ENCODE data around the gene RMDN3.
A peak's percentile ranks its signal among the peaks of the same experiment; 100 is the strongest.

Gene RMDN3, protein sequence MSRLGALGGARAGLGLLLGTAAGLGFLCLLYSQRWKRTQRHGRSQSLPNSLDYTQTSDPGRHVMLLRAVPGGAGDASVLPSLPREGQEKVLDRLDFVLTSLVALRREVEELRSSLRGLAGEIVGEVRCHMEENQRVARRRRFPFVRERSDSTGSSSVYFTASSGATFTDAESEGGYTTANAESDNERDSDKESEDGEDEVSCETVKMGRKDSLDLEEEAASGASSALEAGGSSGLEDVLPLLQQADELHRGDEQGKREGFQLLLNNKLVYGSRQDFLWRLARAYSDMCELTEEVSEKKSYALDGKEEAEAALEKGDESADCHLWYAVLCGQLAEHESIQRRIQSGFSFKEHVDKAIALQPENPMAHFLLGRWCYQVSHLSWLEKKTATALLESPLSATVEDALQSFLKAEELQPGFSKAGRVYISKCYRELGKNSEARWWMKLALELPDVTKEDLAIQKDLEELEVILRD

DNA sequence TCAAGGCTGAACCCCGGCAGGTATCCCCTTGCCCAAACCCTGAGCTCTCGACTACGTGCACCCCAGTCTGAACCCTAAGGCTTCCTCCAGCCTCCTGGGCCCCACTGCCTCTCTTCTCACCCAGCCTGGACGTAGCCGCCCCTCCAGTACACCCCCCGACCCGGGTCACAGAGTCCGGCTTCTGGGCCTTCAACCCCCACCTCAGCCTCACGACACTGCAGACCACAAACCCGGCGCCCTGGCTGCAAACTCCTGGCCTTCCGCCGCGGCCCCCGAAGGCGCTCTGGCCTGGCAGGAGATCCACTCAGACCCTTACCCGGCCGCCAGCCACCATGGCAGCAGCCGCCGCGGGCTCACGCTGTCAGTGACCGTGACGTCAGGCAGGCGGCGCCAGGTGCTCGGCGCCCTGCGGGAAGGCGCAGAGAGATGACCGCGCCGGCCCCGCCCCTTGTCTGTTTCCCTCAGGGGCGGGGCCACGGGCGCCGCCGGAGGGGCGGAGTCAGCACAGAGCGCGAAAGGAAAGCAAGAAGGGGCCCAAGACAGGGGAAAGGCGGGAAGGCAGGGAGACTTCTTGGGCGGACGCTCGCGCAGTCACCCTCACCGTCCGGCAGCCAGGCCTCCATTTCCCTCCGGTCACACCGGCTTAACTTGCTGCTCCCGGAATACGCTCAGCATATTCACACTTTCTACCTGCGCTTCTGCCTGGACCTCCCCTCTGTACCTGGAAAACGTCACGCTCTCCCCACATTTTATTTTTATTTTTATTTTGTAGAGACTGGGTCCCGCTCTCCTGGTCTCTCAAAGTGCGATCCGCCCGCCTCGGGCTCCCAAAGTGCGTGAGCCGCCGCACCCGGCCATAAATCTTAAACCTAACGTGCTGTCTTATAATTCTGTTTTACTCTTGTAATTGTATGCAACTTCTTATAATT is at the start of gene RMDN3:
TSS of gene RMDN3 (minus strand) at position 372 of the 929 bp plus-strand sequence. CDS start 471 bp downstream, outside the sequence.
- peak; percentile 88 for DNase-seq

DNA sequence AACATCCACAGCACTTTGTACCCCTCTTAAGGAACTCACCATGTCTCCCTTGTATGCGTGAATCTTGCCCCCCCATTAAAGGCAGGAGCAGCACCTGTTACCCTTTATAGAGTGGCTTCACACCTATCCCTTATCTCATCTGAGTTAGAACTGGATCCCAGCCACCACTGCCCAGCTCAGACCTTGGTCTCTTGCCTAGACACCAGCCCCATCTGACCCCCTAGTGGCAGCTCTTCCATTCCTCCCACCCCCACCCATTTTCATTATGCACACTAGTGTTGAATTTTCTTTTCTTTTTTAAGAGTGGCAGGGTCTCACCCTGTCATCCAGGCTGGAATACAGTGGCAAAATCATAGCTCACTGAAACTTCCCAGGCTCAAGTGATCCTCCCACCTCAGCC is 48.6 kb upstream of the RMDN3 start:
- DNase-seq = no peak

DNA sequence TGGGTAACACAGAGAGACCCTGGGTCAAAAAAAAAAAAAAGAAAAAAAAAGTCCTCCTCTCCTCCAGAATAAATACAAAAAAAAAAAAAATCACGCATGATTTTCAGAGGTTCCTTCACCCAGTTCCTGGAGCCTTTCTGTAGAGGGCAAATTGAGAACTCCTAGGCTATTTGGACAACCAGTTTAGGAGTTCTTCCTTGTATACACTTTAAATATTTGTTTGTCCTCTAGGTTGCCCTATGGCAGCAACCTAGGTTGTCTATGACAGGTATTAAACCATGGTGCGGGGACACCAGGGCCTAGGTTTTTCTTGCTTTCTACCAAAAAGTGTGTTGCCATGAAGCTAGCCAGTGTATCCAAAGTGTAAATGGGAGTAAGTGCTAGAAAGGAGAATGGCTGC is 48.0 kb upstream of the RMDN3 start:
- DNase-seq = no peak

DNA sequence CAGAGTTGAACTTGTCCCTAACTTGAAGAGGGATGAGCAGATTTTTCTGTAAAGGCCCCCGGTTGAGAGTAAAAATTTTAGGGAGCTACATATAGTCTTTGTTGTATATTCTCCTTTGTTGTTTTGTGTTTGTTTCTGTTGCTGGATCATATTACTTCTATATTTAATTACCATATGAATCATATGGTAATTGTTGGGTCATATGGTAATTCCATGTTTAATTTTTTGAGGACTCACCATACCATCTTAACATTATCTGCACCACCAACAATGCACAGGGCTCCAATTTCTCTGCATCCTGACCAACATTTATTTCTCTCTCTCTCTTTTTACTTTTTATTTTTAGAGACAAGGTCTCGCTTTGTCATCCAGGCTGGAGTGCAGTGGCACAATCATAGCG is 44.5 kb upstream of the RMDN3 start:
- no peak for DNase-seq

DNA sequence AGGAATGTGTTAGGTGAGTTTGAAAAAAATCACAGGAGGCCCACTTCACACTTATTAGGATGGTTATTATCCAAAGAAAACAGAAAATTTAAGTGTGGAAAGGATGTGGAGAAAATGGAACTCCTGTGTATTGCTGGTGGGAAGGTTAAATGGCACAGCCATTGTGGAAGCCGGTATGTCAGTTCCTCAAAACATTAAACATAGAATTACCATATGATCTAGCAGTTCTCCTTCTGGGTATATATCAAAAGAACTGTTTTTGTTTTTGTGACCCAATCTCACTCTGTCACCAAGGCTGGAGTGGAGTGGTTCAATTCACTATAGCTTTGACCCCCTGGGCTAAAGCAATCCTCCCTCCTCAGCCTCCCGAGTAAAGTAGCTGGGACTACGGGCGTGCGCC is 41.5 kb upstream of the RMDN3 start:
- DNase-seq = no peak

DNA sequence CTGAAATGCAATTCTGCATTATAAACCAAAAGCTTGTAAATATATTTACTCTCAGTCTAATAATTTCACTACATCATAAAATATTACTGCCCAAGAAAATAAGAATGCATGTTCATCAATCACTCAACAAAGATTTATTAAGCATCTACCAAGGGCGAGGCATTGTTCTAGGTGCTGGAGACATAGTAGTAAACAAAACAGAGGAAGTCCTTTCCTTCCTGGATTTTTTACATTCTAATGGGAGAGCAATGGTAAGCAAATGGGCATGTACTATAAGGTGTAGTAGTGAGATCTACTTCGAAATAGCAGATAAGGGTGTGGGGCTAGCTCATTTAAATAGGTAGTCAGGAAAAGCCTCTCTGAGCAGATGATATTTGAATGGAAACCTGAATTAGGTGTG is 41.0 kb upstream of the RMDN3 start:
- DNase-seq = no peak

DNA sequence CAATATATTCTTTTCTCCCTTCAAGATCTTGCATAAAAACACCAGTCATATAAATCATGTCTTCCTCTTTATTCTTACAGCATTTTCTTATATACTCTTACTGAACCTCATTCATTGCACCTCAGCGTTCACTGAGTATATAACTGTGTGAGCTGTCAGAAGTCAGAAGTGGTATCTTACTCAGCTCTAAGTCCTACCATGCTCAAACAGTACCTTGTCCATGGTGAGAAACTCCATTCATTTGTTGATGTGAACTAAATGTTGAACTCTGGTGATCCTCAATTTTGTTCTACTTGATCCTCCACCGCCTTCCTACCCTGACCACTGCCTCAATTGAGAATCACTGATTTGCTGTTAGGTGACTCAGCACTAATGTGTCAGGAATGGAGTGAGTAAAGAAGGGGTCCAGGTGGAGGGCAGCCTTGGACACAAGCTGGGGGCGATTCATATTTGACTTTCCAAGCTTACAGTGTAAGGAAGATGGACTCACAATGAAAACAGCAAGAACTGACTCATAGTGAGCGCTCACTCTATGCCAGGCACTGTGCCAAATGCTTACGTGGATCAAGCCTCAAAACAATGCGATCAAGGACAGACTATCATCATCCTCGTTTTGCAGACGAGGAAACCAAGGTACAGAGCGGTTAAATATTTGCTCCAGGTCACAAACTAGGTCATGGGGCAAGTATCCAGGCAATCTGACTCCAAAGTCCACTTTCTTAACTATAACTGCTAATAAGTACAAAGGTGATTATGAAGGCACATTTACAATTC is 38.3 kb upstream of the RMDN3 start:
- no peak for DNase-seq

DNA sequence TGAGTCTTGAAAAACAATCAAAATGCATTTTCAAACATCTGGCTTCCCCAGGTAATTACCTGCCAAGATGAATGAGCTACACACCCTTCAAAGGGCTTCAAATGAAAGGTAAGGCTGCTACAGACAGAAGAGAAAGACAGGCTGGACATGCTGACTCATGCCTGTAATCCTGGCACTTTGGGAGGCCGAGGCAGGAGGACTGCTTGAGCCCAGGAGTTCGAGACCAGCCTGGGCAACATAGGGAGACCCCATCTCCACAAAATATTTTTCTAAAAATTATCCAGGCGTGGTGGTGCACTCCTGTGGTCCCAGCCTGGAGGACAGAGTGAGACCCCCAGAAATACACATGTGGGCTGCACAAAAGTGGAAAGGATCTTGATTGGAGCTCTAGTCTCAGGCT is 37.3 kb upstream of the RMDN3 start:
- no peak for DNase-seq

DNA sequence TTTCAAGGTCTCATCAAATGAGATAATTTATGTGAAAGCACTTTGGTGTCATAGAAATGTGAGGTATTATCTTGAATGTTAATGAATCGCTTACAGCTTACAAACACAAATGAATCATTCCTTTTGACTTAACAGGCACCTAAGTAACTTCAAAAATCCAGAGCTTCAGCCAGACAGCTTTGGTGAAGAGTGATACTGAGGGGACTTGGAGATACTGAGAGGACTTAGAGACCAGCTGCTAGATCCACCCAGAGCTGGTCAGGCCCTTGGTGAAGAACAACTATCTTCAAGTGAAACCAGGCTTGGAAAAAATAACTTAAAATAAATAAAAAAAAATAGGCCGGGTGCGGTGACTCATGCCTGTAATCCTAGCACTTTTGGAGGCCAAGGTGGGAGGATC is 35.7 kb upstream of the RMDN3 start:
- DNase-seq = no peak

DNA sequence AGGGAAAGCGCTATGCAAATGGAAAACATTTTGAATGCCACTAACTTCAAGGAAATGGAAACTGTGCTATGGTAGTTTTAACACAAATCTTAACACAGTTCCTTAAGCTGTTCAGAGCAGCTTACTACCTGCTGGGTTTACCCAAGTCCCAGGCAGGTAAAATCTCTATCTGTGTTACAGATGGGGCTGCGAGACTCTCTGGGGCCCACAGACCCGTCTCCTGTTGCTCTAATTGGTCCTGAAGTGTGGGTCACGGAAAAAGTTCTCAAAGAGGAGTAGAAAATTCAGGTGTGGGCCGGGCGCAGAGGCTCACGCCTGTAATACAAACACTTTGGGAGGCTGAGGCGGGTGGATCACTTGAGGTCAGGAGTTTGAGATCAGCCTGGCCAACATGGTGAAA is 34.9 kb upstream of the RMDN3 start:
- no peak for DNase-seq

DNA sequence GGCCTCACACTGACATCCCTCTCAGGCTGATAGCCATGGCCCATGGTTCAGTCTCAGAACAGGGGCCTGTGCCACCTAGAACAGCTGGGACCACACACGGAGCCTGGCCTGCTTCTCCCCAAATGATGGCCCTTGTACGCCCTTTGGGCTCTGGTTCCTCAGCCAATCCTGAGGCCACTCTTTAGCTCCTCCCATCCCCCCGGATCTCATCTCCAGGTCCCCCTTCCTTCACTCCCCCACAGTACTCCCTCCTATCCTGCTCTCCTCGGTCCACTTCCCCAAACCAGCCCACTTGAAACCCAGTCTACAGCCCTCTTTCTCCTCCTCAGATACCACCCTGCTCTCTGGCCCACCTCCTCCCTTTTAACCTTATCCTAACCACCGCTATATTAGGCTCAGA is 34.1 kb upstream of the RMDN3 start:
- no peak for DNase-seq

DNA sequence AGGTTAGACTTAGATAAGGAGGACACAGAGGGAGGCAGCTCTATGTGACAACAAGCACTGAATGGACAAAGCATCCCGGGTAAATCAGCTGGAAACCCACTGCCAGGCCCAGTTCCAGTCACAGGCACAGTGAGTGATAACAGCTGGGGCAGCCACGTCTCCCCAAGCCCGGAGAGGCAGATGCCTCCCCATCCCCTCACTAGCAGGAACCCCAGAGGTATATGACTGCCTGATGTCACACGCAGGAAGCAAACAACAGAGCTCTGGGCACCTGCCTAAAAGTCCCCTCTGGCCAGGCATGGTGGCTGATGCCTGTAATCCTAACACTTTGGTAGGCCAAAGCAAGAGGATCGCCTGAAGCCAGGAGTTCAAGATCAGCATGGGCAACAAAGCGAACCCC is 32.9 kb upstream of the RMDN3 start:
- peak; percentile 59 for DNase-seq

DNA sequence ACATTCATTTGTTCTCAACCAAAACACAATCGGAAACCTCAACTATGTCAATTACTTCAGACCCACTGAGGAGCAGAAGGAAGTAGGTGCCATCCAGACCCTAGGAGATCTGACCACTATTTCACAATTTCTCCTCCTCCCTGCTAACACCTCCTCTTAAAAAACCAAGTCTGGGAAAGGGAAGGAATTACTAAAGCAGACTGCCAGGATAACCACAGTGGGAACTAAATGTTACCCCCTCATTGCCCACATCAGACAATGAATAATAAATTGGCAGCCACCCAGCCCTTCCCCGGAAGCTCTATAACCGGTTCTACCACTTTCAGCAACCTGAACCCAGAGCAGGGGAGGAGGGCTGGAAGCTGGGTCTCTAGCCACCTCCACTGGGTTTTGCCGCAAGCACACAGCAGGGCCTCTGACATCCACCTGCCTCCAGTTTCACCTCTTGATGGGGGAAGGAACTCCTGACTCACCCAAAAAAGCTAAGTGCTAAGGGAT is 32.3 kb upstream of the RMDN3 start:
- DNase-seq = peak; percentile 85

DNA sequence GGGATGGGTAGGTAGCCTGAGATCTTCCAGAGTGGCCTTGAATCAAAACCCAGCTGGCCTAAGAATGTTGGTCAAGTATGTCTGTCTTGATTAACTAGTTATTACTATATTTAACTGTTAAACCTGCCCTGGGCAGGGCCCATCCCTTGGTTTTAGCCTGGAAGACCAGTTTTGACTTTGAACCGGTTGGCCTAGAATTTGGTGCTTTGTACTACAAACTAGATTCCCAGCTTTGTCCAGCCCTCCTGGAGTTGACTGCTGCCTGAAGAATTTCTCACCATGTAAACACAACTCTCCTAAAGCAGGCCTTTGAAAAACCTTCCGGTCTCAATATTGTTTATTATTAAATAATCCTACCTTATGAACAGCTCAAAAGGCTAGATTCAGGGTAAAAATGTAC is 30.8 kb upstream of the RMDN3 start:
- DNase-seq = no peak

DNA sequence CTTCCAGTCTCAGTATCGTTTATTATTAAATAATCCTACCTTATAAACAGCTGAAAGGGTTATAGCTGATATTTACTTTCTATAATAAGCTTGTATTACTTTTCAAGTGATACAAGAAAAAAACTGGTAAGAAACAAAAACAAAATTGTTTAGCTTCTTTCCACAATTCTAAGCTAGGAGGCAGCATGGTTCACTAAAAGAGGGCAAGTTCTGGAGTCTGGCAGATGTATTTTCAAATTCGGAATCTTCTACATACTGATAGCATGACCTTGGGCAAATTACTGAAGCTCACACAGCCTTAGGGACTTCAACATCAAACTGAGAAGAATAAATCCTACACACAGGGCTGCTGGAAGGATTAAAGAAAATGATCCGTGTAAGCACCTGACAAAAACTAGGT is 30.1 kb upstream of the RMDN3 start:
- no peak for DNase-seq

DNA sequence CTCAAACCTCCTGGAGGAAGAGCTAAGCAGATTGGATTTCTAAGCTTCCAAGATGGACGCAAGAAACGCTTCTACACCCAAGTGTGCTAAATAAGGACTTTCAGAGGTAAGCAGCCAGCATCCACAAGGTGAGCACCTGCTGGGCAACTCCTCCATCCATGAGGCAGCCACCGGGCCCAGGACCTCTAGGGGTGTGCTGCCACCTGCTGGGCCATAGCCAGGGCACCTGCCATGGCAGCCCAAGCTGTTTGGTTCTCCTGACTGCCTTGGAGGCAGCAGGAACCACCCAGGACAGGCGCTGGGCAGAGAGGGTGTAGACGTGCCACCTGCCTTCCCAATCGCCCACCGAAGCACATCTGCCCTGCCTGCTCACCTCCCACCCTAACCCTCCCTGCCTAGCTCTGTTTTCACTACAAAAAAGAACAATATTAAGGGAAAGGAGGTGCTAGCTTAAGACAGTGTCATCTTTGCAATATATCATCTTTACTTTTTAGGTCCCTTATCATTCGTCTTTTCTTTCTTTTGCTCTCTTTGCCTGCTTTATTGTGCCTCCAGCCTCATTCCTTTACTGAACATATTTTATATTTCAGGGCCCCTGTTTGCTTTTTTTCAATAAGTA is 27.7 kb upstream of the RMDN3 start:
- peak; percentile 82 for DNase-seq

DNA sequence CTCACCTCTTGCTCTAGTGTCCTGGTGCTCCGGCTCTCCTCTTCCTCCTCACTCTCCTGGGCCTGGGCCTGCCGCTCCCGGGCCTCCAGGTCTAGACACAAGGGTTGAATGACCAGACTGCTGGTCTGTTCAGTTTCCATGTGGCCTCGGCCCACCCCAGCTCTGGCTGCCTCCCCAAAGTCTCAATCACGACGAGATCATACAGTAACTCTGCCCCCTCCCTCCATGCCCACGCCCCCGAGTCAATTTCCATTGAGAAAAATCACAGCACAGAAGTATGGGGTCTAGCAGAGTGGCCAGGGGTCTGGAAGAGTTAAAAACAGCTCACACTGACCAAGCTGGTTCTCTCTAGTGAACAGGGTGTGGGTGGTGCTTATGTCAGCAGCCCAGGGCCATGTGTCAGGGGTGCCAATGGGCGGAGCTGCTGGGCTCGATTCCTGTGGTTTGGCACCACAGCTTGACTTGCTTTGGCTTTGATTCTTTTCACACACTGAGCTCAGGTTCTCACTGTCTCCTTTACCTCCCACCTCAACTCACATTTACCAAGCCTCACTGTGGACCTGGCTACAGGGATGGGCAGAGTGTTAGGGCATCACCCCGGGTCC is 21.6 kb upstream of the RMDN3 start:
- DNase-seq = no peak

DNA sequence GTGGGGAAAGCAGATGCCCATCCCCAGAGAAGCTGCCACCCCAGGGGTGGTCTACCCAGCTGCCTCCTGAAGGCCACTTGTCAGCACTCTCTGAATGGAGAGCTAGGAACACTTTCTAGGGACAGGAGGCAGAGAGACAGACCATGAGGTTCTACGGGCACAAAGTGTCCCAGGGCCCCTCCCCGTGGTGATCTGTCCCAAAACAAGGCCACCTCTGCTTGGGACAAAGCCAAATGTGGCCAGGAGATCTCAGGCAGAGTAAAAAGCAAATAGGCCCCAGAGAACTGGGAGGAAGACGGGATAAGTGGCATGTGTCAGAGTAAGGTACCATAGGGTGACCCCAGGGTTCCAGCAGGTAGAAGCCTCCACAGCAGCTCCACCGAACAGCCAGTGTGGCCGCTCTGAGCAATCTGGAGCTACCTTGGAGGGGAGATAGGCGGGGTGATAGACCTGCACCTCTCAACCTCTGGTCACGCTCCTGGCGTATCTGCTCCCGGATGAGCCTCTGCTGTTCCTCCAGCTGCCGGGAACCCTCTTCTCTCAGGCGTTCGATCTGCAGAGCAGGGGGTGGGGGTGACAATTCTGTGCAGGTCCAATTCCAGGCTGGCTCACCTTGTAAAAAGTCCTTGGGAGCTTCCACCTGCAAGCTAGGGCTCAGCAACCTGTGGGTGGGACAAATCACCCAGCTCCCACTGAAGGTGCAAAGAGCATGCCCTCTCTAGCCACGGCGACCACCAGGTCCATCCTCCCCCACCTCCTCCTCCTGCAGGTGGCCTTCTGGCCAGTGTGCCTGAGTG is 20.9 kb upstream of the RMDN3 start:
- DNase-seq = no peak

DNA sequence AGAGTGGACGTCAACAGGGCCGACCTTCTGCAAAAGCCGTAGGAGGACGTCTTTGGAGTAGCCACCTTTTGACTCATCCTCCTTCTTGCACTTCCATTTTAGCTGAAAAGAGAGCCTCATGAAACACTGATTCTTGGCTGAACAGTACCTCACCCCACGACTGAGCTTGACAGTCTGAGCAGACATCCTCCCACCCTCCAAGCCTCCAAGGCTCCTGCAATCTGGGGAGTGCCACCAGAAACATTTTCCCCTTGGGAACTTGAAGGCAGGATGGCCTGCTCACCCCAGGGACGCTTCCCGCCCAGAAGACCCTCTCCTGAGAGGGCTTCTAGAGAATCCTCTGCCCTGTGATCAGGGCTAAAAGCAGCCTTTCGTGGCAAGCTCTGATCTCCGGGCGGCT is 20.0 kb upstream of the RMDN3 start:
- no peak for DNase-seq

DNA sequence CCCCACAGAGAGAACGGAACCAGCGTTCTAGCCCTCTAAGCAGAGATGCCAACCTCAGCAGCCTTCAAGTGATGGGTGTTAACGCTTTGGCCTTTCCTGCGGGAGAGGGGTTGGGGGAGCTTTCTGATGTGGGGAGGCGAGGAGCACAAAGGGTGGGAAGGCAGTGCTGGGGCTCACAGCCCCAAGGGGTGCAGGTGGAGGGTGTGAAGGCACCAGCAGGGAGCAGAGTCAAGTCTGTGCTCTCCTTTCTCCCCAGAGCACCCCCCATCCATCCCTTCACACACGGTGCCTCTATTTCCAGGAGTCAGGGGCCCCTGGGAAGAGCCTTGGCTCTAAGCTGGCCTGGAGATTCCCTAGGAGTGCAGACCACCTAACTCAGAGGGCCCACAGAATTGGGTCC is 18.8 kb upstream of the RMDN3 start:
- DNase-seq = no peak

DNA sequence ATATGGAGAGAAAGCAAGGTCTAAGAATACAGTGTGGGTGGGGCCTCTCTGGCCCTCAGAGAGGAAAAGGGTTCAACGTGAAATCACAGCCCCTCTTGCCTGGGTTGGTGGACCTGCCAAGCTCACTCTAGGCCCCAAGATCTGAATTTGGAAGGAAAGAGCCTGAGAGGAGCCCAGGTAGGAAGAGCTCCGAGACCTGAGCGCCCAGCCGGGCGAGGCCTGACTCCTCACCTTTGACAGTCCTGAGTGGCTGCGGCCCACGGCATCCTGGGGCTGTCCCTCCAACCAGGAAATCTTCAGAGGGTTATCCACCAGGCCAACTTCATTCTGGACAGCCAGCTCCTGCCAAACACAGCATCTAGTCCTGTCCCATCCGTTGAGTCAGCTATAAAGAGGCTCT is 18.4 kb upstream of the RMDN3 start:
- no peak for DNase-seq
